GM21515 (cell line): ENCODE measurements around the gene KRTAP12-2.
"Not testable (repeated sequence)": the region's sequence is repeated elsewhere in the genome, so short reads cannot be mapped to it uniquely, and the experiment has no call there.

Experiments used
- ATAC-seq: cut with Tn5 transposase; IDR thresholded peaks from one replicate; pipeline ENCODE4 v1.9.1; 2021; ENCODE audit not compliant: unreplicated experiment

The KRTAP12-2 gene

GRCh38 chr21:44653656-44654575, 12.8 kb downstream of the KRTAP12-2 start:
- ATAC-seq, result no peak

DNA sequence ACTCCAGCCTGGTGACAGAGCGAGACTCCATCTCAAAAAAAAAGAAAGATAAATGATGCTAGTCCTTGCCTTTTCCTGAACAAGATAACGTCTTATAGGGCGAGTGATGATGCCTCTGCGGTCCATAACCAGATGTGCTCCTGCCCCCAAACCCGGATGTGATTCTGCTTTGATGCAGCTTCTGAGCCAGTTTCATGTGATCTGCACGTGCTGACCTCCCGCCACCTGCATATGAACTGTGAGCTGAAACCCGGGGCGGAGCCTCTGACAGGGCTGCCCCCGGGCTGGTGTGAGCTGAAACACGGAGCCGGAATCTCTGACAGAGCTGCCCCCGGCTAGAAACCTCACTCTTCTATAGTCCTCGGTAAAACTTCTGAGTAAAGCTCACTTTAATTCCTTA, 13.6 kb downstream of the KRTAP12-2 start:
- no peak for ATAC-seq

DNA sequence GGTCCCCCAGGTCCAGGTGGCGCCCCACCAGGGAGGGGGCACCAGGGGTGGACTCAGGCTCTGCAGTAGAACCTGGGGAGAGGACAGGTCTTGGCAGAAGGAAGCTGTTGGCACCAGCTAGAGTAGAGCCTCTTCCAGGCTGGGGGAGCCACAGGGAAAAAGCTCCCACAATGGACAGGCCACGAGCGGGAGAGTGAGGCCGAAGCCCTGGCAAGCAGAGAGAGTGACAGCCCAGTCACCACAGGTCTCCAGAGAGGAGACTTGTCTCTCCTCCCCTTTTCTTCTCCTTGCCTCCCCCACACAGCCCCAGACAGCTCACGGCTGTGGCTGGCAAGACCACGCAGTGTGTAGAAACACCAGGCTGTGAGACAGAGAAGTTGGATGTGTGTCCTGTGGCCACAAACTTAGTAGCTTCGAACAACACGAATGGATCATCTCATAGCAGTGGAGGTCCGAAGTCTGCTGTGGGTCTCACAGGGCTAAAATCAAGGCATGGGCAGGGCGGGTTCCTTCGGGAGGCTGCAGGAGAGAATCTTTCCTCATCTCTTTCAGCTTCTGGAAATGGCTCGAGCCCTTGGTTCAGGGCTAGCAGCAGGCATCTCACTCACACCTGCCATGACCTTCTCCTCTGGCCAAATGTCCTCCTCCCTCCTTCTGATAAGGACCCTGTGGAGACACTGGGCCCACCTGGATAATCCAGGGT, 15.6 kb downstream of the KRTAP12-2 start:
- ATAC-seq, result no peak

- no peak for ATAC-seq
These were observed 16.3 kb downstream of the KRTAP12-2 start for GRCh38 chr21:44650265-44650972.

DNA sequence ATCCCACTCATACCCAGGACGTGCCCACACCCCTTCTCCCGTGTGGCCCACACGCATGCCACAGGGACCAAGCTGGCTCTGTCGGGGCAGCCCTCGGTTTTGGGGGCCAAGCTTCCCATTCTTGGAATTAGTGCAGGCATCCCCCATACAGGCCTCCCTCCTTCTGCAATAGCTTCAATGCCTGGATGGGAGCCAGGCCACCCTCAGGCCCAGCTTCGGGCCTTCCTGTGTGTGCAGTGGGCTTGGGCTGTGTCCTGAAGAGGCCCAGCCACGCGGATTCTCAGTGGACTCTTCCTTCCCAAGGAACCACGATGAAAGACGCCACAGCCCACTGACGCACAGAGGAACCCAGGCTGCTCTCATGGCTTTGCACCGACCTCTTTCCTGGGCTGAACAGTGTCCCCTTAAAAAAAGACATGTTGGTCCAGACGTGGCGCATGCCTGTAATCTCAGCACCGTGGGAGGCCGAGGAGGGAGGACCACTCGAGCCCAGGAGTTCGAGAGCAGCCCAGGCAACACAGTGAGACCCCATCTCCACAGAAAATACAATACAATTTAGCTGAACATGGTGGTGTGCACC, 17.1 kb downstream of the KRTAP12-2 start:
- ATAC-seq, result no peak

DNA sequence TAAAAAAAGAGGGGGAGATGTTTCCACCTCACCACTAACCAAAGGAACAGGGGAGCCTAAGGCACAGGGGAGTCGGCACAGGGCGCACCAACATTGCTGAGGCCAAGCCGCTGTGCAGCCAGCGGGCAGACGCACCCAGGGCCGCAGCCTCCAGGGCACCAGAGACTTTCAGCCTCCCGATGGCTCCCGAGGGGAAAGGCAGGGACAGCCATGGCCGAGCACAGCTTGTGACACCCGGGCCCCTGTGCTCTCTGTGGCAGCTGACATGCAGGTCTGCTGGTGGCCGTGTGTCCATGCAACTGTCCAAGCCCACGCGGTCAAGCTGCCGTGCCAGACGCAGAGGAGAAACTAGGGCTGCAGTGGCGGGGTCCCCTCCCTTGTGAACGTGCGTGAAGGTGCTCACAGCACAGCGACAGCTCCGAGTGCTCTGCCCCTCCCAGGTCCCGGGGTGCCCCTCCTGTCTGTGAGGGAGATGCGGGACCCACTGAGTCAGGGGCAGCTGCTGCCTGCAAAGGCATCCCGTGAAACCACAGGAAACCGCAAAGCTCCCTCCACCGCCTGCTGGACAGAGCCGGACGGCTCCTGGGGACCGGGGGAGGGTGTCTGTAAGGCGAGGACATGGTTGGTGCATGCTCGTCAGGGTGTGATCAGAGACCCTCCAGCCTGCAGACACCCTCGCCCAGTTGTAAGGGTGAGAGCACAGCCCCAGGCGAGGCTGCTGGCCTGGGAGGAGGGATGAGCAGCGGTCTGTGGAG, 18.0 kb downstream of the KRTAP12-2 start:
- ATAC-seq, result no peak

GRCh38 chr21:44647222-44647552, 19.5 kb downstream of the KRTAP12-2 start:
- no peak for ATAC-seq

DNA sequence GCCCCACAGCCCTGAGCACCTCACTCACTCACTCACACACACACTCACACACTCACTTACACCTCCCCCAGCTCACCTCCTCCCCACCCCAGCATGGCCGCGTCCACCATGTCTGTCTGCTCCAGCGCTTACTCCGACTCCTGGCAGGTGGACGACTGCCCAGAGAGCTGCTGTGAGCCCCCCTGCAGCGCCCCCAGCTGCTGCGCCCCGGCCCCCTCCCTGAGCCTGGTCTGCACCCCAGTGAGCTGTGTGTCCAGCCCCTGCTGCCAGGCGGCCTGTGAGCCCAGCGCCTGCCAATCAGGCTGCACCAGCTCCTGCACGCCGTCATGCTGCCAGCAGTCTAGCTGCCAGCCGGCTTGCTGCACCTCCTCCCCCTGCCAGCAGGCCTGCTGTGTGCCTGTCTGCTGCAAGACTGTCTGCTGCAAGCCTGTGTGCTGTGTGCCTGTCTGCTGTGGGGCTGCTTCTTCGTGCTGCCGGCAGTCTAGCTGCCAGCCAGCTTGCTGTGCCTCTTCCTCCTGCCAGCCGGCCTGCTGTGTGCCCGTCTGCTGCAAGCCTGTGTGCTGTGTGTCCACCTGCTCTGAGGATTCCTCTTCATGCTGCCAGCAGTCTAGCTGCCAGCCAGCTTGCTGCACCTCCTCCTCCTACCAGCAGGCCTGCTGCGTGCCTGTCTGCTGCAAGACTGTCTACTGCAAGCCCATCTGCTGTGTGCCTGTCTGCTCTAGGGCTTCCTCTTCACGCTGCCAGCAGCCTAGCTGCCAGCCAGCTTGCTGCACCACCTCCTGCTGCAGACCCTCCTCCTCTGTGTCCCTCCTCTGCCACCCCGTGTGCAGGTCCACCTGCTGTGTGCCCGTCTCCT, 20.1 kb downstream of the KRTAP12-2 start, which contains the start of gene KRTAP10-11:
Gene KRTAP10-11 (plus strand): TSS at position 49 of the 856 bp plus-strand sequence. CDS start 45 bp downstream, at position 94.
- not testable (repeated sequence) for ATAC-seq

DNA sequence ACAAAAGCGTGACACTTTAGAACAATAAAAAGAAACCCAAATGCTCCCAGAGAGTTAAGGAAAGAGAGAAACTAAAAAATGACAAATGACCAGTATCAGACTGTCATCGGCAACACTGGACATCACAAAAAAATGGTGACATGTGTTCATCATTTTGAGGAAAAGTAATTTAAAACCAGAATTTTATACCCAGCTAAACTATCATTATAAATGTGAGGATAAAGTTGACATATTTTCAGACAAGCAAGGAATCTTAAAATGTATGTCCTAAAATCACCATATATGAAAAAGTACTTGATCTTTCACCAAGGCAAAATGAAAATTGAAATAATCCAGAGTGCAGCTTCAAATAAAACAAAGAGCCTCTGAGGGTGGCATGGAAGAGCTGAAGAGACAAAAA, 21.8 kb downstream of the KRTAP12-2 start:
- no peak for ATAC-seq

GRCh38 chr21:44643741-44644310, 22.9 kb downstream of the KRTAP12-2 start:
- no peak for ATAC-seq

- no peak for ATAC-seq
These were observed 26.0 kb downstream of the KRTAP12-2 start for GRCh38 chr21:44640761-44641160.

GRCh38 chr21:44639331-44639655, 27.4 kb downstream of the KRTAP12-2 start:
- no peak for ATAC-seq

- ATAC-seq, result not testable (repeated sequence)
These were observed 28.0 kb downstream of the KRTAP12-2 start for GRCh38 chr21:44638506-44639330.

GRCh38 chr21:44637851-44638348, 28.8 kb downstream of the KRTAP12-2 start:
- not testable (repeated sequence) for ATAC-seq

GRCh38 chr21:44637018-44637850, 29.5 kb downstream of the KRTAP12-2 start, which contains the start of gene KRTAP10-10:
Gene KRTAP10-10 (plus strand): TSS chr21:44637356. CDS start chr21:44637418, 62 bp downstream.
- no peak for ATAC-seq

DNA sequence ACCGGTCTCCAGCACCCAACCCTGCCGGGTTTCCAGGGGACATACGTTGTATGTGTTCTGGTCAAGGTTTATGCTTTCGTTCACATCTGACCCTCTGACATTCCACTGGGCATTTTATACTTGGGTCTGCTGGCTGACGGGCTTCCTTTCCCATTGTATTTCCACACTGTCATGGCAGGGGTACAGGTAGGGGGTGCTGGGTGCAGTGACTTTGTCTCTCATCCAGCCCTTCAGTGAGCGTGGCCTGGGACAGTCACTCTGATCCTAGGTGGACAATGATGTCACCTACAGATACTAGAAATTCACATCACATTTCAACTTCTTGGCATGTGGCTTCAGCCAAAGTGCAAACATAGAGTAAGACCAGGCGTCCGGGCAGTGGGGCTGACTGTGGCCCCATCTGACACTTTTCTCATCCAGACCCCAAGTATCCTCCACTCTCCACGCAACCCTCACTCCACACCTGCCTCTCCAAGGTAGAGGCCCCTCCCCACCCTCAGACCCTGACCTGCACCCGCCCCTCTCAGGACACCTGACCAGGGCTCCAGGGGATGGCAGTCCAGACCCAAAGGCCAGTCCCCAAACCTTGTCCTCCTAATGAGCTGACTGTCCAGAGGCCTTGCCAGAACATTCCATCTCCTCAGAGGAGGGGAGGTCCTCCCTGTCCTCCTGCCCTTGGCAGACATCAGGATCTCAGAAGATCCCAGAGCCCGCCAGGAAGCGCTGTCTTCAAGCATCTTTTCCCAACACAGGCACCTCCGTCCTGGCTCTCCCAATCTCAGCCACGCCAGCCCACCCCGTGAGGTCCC, 30.3 kb downstream of the KRTAP12-2 start:
- ATAC-seq, result no peak
